Measurements from ENCODE around the gene TSSK2.

The TSSK2 gene

GRCh38 chr22:19134176-19134831 lies 3.2 kb downstream of the TSSK2 start:
- no peak overlapping the region for H3K4me3 ChIP-seq (replicated peaks; ENCODE audit: low read depth, low read length)
- TF ChIP-seq CTCF (IDR thresholded peaks at IDR 0.05; ENCODE audit: low read depth, low read length, missing control alignments): no peak
- no peak for DNase-seq (ENCODE audit: extremely low read depth, low read depth)

DNA sequence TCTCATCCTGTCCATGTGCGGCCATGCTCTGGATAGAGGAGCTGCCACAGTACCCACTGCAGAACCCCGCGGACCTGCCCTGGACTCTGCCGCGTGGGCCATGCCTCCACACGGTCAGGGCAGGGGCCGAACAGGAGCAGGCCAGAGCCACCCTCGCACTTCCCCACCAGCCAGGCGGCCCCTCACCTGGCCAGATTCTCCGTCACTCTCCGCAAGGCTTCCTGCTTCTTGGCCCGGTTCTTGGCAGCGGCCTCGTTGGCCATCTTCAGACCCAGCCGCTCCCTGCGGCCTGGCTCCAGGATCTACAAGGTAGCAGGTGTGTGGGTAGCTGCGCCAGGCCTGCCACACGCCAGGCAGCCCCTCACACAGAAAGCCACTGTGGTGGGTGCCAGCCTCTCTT lies 3.8 kb downstream of the TSSK2 start:
- TF ChIP-seq CTCF (IDR thresholded peaks at IDR 0.05; ENCODE audit: low read depth, low read length, missing control alignments): no peak

GRCh38 chr22:19136915-19137314 lies 5.8 kb downstream of the TSSK2 start:
- TF ChIP-seq CTCF (IDR thresholded peaks at IDR 0.05; ENCODE audit: low read depth, low read length, missing control alignments): no peak
- DNase-seq (ENCODE audit: extremely low read depth, low read depth): no peak
- H3K4me3 ChIP-seq (replicated peaks; ENCODE audit: low read depth, low read length): no peak overlapping the region

More for the DNA sequence above, 3.8 kb downstream of the TSSK2 start:
- no peak overlapping the region for H3K4me3 ChIP-seq (replicated peaks; ENCODE audit: low read depth, low read length)
- DNase-seq (ENCODE audit: extremely low read depth, low read depth): no peak

DNA sequence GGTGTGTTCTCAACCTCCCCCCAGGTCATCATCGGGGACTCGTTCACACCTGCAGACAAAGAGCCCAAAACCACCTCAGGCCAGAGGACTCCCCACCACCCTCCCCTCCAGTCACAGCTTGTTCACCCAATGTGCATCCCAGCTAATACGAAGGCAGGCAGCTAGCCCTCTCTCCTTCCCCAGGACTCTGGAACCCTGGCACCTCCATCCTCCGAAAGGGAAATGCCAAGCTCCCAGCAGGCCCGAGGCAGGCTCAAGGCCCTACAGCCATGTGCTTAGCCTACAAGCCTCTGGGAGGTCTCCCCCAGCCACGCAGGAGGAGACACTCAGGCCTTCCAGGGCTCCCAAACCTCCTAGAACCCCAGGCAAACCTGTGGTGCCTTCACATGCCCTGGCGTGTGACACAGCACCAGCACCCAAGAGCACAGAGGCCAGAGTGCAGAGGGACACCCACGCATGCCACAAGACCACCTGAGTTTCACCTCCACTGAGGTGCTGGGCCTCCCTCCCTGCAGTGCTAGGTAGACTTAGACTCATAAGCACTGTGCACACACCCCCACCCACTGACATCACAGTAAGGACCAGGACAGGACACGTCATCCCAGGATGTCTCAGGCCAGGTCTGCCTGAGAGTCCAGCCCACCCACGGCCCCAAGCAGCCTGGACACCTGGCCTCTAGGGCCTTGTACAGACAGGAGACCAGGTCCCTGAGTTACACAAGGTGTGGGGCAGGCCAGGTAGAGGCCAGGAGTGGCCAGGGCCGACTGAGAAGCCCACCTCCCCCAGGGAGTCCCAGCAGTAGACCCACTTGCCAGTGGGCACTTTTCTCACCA lies 6.5 kb downstream of the TSSK2 start:
- H3K4me3 ChIP-seq (replicated peaks; ENCODE audit: low read depth, low read length): no peak overlapping the region
- DNase-seq (ENCODE audit: extremely low read depth, low read depth): no peak
- no peak for TF ChIP-seq CTCF (IDR thresholded peaks at IDR 0.05; ENCODE audit: low read depth, low read length, missing control alignments)

DNA sequence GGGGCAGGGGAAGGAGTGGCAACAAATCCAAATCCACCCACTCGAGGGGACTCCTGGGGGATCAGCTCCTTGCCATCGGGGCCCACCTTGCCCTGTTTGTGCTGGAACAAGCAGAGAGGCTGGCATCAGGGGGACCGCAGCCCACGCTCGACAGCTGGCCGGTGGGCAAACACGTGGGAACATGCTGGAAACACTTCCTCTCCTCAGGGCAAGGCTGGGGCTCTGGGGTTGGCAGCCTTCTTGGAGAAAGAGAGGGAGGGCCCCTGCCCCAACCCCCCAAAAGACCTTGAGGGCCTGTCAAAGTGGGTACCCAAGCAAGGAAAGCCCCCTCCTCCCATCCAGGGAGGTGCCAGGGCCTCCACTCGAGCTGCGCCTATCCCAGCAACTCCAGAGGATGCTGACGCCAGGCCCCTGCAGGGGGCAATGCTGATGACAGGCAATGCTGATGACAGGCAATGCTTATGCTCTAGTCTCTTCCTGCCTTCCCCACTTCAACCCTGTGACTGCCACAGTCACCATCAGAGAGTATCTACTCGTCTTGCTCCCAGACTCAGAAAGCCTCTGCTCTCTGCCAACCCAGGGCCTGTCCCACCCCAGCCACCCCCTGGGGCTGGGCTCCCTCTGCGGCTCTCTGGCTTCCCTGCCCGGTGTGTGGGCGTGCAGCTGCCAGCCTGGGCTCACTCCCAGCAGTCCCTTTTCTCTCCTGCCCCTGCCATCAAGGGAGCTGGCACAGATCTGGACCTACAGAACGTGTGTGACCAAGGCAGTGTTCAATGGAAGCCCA lies 7.3 kb downstream of the TSSK2 start:
- TF ChIP-seq CTCF (IDR thresholded peaks at IDR 0.05; ENCODE audit: low read depth, low read length, missing control alignments): no peak
- no peak for DNase-seq (ENCODE audit: extremely low read depth, low read depth)
- H3K4me3 ChIP-seq (replicated peaks; ENCODE audit: low read depth, low read length): no peak overlapping the region

- H3K4me3 ChIP-seq (replicated peaks; ENCODE audit: low read depth, low read length): no peak overlapping the region
- TF ChIP-seq CTCF (IDR thresholded peaks at IDR 0.05; ENCODE audit: low read depth, low read length, missing control alignments): no peak
- DNase-seq (ENCODE audit: extremely low read depth, low read depth): no peak
Measured at GRCh38 chr22:19139001-19139356, 7.9 kb downstream of the TSSK2 start.
